ENCODE results near the gene ZC3H7A.

ZC3H7A gene

DNA sequence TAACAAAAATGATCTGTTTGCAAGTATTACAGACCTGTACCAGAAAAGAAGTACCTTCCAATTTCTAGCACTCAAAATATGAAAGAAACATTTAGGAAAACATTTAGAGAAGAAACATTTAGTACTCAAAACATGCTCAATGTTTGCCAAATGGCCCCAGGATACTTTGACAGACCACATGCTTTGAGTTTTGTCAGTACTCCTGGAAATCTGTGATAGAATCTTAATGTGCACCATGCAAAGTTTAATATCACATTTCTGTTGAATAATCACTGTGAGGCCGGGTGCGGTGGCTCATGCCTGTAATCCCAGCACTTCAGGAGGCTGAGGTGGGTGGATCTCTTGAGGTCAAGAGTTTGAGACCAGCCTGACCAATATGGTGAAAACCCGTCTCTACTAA lies 8.5 kb upstream of the ZC3H7A start:
- no peak for DNase-seq
- H3K4me1 Mint-ChIP-seq, result peaks cover 6% of the 10 kb centered on the region
- H3K27me3 Mint-ChIP-seq (ENCODE audit: low read depth, poor library complexity), result no peaks in the 10 kb centered on the region
- H3K4me3 Mint-ChIP-seq, result no peak overlapping the region
- H3K27ac Mint-ChIP-seq, result no peak overlapping the region
- peaks cover 9% of the 10 kb centered on the region for H3K9me3 Mint-ChIP-seq
- H3K36me3 Mint-ChIP-seq (ENCODE audit: low read depth), result no peaks in the 10 kb centered on the region
- no peak for TF ChIP-seq CTCF (IDR thresholded peaks at IDR 0.05)

DNA sequence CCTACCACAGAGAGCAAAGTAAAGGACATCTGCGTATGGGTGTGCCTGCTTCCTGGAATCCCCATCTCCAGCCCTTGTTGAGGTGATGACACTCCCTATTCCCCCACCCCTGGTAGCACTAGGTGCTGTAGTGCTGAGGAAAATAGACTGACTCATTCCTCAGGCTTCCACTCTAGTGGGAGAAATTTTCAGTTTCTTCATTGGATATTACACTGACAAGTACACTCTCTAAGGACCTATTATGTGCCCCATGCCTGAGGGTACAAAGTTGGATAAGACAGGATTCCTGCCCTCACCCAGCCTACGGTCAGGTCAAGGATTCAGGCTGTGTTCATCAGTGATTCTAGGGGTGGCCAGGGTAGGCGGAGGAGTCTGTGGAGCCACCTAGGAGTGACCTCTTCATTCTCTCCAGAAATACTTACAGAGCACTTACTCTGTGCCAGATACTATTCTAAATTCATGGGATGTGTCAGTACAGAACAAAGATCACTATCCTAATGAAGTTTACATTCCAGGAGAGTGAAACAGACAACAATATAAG lies 4.5 kb upstream of the ZC3H7A start:
- Mint-ChIP-seq H3K9me3 (no peaks in the 10 kb centered on the region), H3K36me3 (ENCODE audit: low read depth) (no peaks in the 10 kb centered on the region), H3K27me3 (ENCODE audit: low read depth, poor library complexity) (no peaks in the 10 kb centered on the region), H3K27ac (no peak overlapping the region), H3K4me3 (no peak overlapping the region), H3K4me1 (peaks cover 36% of the 10 kb centered on the region)
- TF ChIP-seq CTCF (IDR thresholded peaks at IDR 0.05), result no peak
- DNase-seq, result no peak

- DNase-seq, result no peak
- Mint-ChIP-seq H3K36me3 (ENCODE audit: low read depth) (no peaks in the 10 kb centered on the region), H3K9me3 (no peaks in the 10 kb centered on the region), H3K27me3 (ENCODE audit: low read depth, poor library complexity) (no peaks in the 10 kb centered on the region), H3K27ac (peak overlapping the region; percentile 42), H3K4me1 (peaks cover 46% of the 10 kb centered on the region), H3K4me3 (peak overlapping the region; percentile 50)
- TF ChIP-seq CTCF (IDR thresholded peaks at IDR 0.05), result no peak
These were observed 3.3 kb upstream of the ZC3H7A start for GRCh38 chr16:11800382-11800718.

DNA sequence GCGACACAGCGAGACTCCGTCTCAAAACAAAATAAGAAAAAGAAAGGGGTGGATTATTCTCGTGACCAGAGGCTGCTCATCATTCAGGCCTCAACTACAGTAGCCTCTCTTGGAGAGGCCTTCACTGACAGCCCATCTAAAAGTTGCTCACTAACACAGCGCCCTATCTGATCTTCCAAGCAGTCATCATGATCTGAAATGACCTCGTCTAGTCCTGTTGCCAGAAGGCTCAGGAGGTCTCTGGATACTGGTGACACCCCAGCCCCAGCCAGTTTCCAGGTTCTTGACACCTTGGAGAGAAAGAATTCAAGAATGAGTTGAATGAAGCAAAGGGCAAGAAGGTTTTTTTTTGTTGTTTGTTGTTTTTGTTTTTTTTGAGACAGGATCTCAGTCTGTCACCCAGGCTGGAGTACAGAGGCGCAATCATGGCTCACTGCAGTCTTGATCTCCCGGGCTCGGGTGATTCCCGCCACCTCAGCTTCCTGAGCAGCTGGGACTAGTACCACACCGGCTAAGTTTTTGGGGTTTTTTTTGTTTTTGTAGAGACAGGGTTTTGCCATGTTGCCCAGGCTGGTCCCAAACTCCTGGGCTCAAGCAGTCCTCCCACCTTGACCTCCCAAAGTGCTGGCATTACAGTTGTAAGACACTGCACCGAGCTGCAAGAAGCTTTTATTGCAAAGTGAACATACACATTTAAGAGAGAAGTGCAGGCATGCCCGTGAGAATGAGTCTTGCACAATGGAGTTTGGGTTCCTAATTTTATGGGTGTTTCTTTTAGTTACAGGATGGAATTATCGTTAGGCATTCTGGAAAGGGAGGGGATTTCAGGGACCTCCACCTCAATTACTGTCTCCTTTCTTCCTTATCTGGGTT lies 2.7 kb upstream of the ZC3H7A start:
- H3K9me3 Mint-ChIP-seq, result no peaks in the 10 kb centered on the region
- no peak for DNase-seq
- H3K4me1 Mint-ChIP-seq, result peaks cover 52% of the 10 kb centered on the region
- H3K27me3 Mint-ChIP-seq (ENCODE audit: low read depth, poor library complexity), result no peaks in the 10 kb centered on the region
- H3K36me3 Mint-ChIP-seq (ENCODE audit: low read depth), result peaks cover 5% of the 10 kb centered on the region
- peak overlapping the region; percentile 94 for H3K4me3 Mint-ChIP-seq
- no peak for TF ChIP-seq CTCF (IDR thresholded peaks at IDR 0.05)
- peak overlapping the region; percentile 42 for H3K27ac Mint-ChIP-seq

DNA sequence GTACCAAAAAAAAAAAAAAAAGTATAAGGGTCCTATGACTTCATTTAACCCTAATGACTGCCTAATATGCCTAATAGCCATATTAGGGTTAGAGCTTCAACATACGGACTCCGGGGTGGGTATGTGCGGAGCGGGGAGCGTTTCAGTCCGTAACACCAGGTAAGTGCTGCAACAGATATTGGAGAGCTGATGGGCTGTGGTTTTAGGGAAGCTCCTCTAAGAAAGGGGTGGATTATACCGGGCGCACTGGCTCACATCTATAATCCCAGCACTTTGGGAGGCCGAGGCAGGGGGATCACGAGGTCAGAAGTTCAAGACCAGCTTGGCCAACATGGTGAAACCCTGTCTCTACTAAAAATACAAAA lies 1.9 kb upstream of the ZC3H7A start:
- Mint-ChIP-seq H3K27me3 (ENCODE audit: low read depth, poor library complexity) (no peaks in the 10 kb centered on the region), H3K4me3 (peak overlapping the region; percentile 94), H3K9me3 (no peaks in the 10 kb centered on the region), H3K36me3 (ENCODE audit: low read depth) (peaks cover 13% of the 10 kb centered on the region), H3K4me1 (peaks cover 59% of the 10 kb centered on the region), H3K27ac (peak overlapping the region; percentile 100)
- TF ChIP-seq CTCF (IDR thresholded peaks at IDR 0.05), result no peak
- no peak for DNase-seq

- peak overlapping the region; percentile 100 for H3K27ac Mint-ChIP-seq
- H3K4me3 Mint-ChIP-seq, result peak overlapping the region; percentile 94
- peaks cover 63% of the 10 kb centered on the region for H3K4me1 Mint-ChIP-seq
- H3K36me3 Mint-ChIP-seq (ENCODE audit: low read depth), result peaks cover 14% of the 10 kb centered on the region
- no peaks in the 10 kb centered on the region for H3K9me3 Mint-ChIP-seq
- TF ChIP-seq CTCF (IDR thresholded peaks at IDR 0.05), result no peak
- DNase-seq, result no peak
- H3K27me3 Mint-ChIP-seq (ENCODE audit: low read depth, poor library complexity), result no peaks in the 10 kb centered on the region
These were observed 870 bp upstream of the ZC3H7A start for GRCh38 chr16:11797957-11798299.

Data from nephron progenitor cell (in vitro differentiated cells).